Glomerular visceral epithelial cell (primary cell): ENCODE results near the gene MAML2.
A peak's percentile ranks its signal among the peaks of the same experiment; 100 is the strongest.

Source experiments
- DNase-seq: peaks from one replicate; pipeline ENCODE4 v3.0.0-alpha.2; 2016; ENCODE audit errors: extremely low spot score

Gene MAML2

GRCh38 chr11:96342961-96343711 lies at the start of gene MAML2:
Gene MAML2, minus strand, starts transcription at chr11:96343195. Its CDS starts 1,300 bp downstream, at chr11:96341895.
- DNase-seq, result peak; percentile 96

DNA sequence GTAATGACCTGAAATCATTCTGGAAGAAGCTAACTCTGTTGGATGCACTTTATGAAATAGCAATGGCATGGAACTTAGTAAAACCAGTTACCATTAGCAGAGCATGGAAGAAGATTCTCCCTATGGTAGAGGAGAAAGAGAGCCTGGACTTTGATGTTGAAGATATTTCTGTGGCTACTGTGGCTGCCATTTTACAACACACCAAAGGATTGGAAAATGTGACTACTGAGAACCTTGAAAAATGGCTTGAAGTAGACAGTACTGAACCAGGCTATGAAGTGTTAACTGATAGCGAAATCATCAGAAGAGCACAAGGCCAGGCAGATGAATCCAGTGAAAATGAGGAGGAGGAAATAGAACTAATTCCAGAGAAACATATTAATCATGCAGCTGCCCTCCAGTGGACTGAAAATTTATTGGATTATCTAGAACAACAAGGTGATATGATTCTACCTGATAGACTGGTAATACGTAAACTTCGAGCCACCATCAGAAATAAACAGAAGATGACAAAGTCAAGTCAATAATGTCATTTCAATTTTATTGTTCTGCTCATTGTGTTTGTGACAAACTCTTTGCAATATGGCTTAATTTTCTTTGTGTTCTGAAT lies 48.8 kb upstream of the MAML2 start:
- peak; percentile 3 for DNase-seq

GRCh38 chr11:96390488-96390792 lies 47.4 kb upstream of the MAML2 start:
- no peak for DNase-seq

DNA sequence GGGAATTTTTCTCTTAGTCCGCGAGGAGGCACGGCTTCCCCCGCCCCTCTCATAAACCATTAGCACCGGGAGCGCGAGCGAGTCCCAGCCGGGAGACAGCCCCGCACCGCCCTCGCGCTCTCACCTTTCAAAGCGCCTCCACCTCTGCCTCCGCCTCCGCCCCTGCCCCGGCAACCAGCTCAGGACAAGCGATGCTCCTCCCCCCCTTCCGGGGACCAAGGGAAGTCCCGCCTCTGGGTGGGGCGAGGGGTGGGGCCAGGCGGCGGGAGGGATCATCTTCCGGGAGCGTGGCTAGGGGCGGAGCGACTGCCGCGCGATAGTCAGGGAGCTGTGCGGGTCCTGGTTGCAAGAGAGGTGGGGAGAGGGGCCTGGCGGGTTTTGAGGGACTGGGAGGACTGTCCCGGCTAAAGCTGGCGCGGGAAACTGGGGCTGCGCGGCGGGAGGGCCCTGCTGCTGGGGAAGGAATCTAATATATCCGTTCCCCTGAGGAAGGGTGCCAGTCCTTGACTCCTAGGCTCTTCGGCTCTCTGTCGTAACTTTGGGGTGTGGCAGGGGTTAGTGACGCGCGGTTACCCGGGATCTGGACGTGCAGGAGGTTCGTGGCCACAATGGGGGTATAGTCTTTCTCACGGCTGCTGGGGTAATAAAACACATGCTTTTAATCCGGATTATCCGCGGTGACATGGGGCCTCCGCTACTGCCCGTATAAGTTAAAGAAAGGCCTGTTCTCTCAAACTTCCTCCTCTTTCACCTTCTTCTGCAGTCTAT lies 46.9 kb upstream of the MAML2 start, which contains the start of the genes CCDC82 and JRKL:
CCDC82 (minus strand) TSS at position 193 of the 768 bp plus-strand sequence. CDS start 5,165 bp downstream, outside the sequence.
JRKL (plus strand) TSS at position 294 of the 768 bp plus-strand sequence. CDS start 637 bp downstream, outside the sequence.
- peak; percentile 96 for DNase-seq

DNA sequence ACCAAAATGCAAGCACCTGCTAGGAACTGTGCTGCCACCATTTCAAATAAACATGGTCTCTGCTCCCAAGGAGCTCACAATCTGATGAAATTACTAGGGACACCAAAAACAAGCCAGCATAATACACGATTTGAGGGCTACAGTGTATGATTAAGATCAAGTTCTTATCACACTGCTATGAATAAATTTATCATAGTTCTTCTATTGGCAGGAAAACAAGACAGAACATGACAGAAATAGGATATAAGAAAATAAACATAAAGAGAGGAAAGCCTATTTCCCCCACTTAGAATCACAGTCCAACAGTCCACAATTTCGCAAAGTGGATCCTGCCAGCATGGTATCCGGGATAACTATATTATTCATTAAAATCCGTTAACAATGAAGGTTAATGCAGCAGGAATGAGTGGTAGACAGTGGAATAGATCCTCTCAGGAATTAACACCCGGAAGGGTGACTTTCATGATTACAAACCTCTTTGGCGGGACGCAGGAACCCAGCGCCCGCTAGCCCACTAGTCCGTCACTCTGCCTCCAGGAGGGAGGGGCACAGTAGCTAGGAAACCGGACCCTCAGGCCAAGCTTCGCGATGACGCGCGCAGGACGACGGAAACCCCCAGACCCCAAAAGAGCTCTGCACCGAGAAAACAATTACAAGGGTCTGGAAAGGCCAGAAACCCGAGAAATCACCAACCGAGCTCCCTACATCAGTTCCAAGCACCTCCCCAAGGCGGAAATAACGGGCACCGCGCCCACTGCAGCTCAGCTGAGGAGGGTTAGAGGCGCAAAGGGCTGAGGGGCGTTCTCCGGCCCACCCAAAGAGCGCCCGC lies 46.1 kb upstream of the MAML2 start:
- peak; percentile 59 for DNase-seq

DNA sequence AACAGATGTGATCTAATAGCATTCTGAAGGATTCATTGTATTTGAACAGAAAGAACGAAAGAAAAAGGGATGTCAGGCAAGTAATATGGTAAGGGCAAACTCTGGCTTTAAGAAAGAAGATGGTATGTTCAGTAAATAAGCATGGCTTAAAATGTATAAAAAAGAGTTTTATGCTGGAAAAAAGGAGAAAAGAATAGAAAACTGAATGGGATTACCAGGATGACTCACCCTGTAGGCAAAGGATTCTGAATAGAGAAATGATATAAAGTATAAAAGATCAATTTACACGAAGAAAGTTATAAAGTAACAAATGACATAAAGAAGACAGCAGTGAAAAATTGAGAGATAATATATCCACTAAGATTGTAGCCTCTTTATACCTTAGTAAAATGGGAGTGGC lies 42.2 kb upstream of the MAML2 start:
- DNase-seq, result no peak

GRCh38 chr11:96384156-96384555 lies 41.2 kb upstream of the MAML2 start:
- no peak for DNase-seq

DNA sequence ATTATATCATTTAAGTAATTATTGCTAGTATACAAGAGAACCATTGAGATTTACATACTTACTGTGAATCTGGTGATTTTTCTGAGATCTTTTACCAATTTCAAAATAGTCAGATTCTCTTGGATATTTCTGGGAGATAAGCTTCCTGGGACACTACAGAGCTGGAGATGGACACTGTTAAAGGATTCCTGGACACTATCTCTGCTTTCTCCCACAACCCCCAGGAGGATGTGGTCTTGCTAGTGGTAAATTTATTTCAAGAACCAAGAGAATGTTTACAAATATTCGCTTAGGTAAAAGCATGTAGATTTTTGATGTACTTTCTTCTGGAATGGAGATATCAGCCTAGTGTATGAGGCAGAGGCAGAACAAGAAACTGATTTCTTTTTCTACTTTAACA lies 33.8 kb upstream of the MAML2 start:
- no peak for DNase-seq

DNA sequence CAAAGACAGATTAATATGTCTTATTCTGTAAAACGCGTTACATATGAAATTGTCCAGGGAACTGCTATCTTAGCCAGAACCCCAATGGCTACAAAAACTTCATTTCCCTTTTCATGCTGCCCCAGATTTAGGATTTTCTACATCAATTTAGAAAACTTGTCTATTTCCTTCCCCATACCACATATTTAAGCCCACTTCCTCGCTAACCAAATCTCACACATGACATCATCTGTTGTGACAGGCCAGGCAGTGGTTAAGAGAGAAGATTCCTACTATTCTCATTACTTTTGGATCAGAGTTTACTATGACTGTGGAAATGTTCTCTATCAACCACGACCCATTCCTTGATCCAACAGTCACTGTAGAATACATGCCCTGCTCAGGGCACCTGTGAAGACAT lies 30.8 kb upstream of the MAML2 start:
- peak; percentile 1 for DNase-seq

DNA sequence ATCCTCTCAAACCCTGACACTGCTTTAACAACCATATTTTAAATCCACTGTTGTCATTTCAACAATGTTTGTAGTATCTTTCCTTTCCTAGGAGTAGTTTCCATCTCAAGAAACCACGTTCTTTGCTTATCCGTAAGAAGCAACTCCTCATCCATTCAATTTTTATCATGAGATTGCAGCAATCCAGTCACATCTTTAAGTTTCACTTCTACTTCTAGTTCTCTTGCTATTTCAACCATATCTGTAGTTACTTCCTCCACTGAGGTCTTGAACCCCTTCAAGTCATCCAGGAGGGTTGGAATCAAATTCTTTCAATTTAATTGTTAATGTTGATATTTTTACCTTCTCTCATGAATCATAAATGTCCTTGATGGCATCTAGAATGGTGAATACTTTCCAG lies 24.3 kb upstream of the MAML2 start:
- DNase-seq, result no peak

DNA sequence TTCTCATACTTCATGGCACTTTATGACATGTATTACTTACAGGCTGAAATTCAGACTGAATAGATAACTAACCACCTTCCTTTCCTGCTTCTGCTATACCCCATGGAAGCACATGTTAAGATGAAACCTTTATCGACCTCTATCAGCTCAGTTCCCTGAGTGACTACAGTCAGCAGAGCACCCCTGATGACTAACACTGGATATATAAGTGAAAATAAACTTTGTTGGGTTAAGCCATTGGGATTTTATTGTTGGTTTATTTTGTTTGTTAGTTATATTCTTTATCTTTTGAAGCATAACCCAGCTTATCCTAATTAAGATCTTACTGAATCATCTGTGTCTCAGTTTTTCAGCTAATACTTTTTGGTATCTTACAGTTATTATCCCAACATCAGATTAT lies 23.0 kb upstream of the MAML2 start:
- DNase-seq, result no peak

GRCh38 chr11:96365493-96365892 lies 22.5 kb upstream of the MAML2 start:
- no peak for DNase-seq

DNA sequence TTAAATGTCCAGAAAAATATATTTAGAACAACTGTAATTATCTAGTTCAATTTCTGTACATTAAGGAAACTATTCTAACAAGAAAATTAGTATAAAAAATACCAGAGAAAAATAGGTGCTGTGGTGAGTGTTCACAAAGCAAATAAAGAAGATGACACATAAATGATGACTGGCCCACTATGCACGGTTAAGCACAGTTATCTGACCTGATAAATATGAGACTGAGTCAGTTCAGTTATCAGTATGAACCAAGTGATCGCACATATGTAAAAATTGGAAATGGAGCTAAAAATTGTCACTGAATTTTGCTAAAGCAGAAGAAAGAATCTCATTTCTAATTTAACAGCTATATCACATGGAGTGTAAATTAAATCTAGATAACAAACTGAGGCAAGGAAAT lies 18.8 kb upstream of the MAML2 start:
- DNase-seq, result peak; percentile 38

GRCh38 chr11:96358321-96358720 lies 15.3 kb upstream of the MAML2 start:
- DNase-seq, result no peak

DNA sequence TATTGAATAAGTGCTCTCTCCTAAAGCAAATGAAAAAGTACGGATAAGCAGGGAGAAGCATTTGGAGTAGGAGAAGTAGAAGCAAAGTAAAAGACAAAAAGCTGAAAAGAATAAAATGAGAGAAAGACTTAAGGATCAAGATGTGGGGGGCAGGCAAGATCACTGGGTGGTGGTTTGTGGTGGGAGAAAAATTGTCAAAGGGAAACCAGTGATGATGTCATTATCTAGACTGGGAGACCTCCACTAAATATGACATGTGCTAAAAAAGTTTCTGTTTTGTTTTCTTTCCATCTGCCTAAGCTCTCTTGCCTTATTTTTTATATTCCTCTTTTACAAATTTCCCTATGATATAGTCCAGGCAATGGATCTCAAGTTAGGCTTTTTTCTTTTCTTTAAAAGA lies 14.8 kb upstream of the MAML2 start:
- DNase-seq, result no peak

DNA sequence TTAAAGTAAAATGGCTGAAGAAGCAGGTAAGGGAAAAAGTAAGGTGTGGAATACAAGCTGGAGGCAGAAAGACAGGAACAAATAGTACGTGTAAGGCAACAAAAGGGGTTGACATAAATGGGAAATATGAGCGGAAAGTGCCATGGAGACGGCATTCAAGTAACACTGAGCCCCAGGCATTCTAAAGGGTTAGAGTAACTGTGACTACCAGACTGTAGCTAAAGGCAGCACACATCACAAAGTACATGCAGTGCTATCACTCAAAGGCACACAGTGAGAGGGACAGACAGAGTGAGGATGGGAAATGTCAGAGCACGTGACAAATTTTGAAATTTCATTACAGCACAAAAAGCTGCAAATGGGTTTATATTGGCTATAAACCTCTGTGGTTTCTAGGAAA lies 13.9 kb upstream of the MAML2 start:
- DNase-seq, result no peak

- no peak for DNase-seq
Observed at GRCh38 chr11:96342014-96342960, 708 bp downstream of the MAML2 start.

DNA sequence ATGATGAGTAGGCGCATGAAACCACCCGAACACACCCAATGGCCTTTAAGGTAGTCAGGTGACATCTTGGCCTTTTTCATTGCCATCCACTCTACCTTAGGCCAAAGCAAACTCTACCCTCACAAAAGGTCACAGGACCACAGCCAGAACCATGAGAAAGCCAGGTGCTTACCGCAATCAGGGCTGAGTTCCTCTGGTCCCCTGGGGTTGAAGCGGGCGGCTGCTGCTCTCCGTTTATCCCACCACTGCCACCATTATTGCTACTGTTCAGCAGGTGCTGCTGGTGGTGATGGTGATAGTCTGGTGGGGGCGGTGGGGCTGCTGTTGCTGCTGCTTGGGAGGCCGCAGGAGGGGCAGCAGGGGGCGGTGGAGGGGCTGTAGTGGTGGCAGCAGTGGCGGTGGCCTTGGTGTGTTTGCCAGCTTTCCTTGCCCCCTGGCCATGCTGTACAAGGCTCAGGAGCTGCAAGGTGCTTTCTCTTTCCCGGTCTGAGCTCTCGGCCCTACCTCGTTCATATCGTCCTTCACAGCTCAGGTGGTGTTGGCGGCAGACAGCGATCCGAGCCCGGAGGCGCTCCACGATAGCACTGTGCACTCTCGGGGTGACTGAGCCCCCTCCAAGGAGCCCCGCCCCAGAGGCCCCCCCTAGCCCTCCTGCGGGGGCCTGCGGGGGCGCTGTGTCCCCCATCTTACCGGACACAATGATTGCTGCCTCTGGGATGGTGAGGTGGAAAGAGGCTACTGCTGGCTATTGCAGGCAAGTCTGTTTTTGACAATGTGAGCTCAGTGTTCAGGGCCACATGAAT lies 1.6 kb downstream of the MAML2 start:
- DNase-seq, result peak; percentile 64

- DNase-seq, result no peak
Observed at GRCh38 chr11:96340555-96340885, 2.5 kb downstream of the MAML2 start.
